HepG2 (cell line): Measurements from ENCODE around the gene USP2. TPM values are rescaled to one million over a fixed set of nuclear protein-coding genes. Genes with fewer than 3 reads are reported as not detected.

Experiments used
- GATAD2A ChIP-seq: IDR thresholded peaks from 2 replicates; pipeline ENCODE4 v1.6.1; 2016
- HCFC1 ChIP-seq: fragments of 150-350 bp; IDR thresholded peaks from 2 replicates; pipeline ENCODE4 v1.6.1; 2014; ENCODE audit warnings: low read depth, low read length
- MTA3 ChIP-seq: sonication (generic); formaldehyde crosslinking; IDR thresholded peaks from 2 replicates; pipeline ENCODE4 v1.4.0; 2020; ENCODE audit warnings: missing genetic modification reagents
- MXD4 ChIP-seq: IDR thresholded peaks from 2 replicates; pipeline ENCODE4 v1.6.1; 2016; ENCODE audit warnings: mild to moderate bottlenecking, missing biosample characterization, missing genetic modification reagents
- SIN3B ChIP-seq: fragments of 150-350 bp; IDR thresholded peaks from 2 replicates; pipeline ENCODE4 v1.6.1; 2014; ENCODE audit warnings: low read length
- SOX5 ChIP-seq: IDR thresholded peaks from 2 replicates; pipeline ENCODE4 v1.6.1; 2016; ENCODE audit warnings: borderline replicate concordance
- ZBTB7A ChIP-seq: sonication (generic); formaldehyde crosslinking; IDR thresholded peaks from 2 replicates; pipeline ENCODE4 v1.8.0; 2022; ENCODE audit warnings: mild to moderate bottlenecking, missing genetic modification reagents
- ZBTB7B ChIP-seq: sonication (generic); formaldehyde crosslinking; IDR thresholded peaks from 2 replicates; pipeline ENCODE4 v1.4.0; 2020; ENCODE audit warnings: missing genetic modification reagents
- ZNF432 ChIP-seq: sonication (generic); formaldehyde crosslinking; IDR thresholded peaks from 2 replicates; pipeline ENCODE4 v1.5.0; 2020; ENCODE audit warnings: missing genetic modification reagents, mild to moderate bottlenecking, borderline replicate concordance
- polyA plus RNA-seq, 8 experiments: library from polyadenylated mRNA; depleted of rRNA in 3 of 8; stranded (reverse) in 7 of 8; unstranded in 1 of 8; fragments of >200 nt; fragmentation: Illumina TruSeq in 4 of 8; extraction: Trizol in 4 of 8; gene quantifications; 2 replicates each; pipeline versions ENCODE4 v1.2.1 to v1.2.3, GENCODE V29; 2011 to 2016; ENCODE audit warnings: low read depth in 4 of 8, missing spikeins in 1 of 8, mixed read lengths in 1 of 8; ENCODE audit not compliant: insufficient read depth in 1 of 8
- total RNA-seq, 5 experiments: library from RNA; depleted of rRNA; stranded (reverse); fragments of >200 nt; fragmentation: Illumina TruSeq; extraction: Trizol; gene quantifications; 2 replicates each; pipeline ENCODE4 v1.2.3, GENCODE V29; 2016; ENCODE audit warnings: low read depth in 1 of 5
- TF ChIP-seq, protein P1 (sequence below): sonication (generic); formaldehyde crosslinking; IDR thresholded peaks from 2 replicates; pipeline ENCODE4 v1.5.0; 2020; ENCODE audit warnings: mild to moderate bottlenecking, missing genetic modification reagents, borderline replicate concordance
- TF ChIP-seq, protein P2 (sequence below): sonication (generic); formaldehyde crosslinking; IDR thresholded peaks from 2 replicates; pipeline ENCODE4 v1.8.0; 2022; ENCODE audit warnings: low read depth, missing genetic modification reagents
- TF ChIP-seq, protein P3 (sequence below): sonication (generic); formaldehyde crosslinking; IDR thresholded peaks from 2 replicates; pipeline ENCODE4 v1.4.0; 2020; ENCODE audit warnings: low read depth, mild to moderate bottlenecking, missing genetic modification reagents
- TF ChIP-seq, protein P4 (sequence below): sonication (generic); formaldehyde crosslinking; conservative IDR thresholded peaks from 2 replicates; pipeline ENCODE4 v1.4.0; 2020; ENCODE audit warnings: missing genetic modification reagents
- TF ChIP-seq, protein P5 (sequence below): sonication (generic); formaldehyde crosslinking; IDR thresholded peaks from 2 replicates; pipeline ENCODE4 v1.4.0; 2020; ENCODE audit warnings: mild to moderate bottlenecking, missing genetic modification reagents, borderline replicate concordance
- TF ChIP-seq, protein P6 (sequence below): IDR thresholded peaks from 2 replicates; pipeline ENCODE4 v1.6.1; 2012; ENCODE audit warnings: inconsistent platforms

Gene USP2
- total and polyA plus RNA-seq, 2 of the 13 experiments (the other 11 are each of a cell fraction or from before 2014, with no cell fraction given): 2.5 to 6.0 TPM

DNA sequence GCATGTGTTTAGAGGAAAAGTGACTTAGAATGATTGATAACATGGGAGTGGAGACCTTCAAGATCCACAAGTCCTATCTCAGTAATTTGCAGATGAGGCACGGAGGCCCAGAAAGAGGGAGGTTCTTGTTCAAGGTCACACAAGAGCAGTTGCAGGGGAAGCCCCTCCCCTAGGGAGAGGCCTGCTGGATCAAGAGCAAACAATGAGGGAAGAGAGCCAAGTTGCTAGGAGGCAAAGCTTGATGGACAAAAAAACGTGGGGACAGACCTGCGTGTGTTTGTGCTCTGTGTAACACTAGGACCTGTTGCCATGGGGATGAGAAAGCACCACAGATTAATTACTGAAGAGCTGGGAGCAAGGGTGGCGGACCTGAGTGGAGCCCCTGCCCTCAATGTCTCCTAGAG, 28.6 kb downstream of the USP2 start (continued):
- TF ChIP-seq, protein P1, sequence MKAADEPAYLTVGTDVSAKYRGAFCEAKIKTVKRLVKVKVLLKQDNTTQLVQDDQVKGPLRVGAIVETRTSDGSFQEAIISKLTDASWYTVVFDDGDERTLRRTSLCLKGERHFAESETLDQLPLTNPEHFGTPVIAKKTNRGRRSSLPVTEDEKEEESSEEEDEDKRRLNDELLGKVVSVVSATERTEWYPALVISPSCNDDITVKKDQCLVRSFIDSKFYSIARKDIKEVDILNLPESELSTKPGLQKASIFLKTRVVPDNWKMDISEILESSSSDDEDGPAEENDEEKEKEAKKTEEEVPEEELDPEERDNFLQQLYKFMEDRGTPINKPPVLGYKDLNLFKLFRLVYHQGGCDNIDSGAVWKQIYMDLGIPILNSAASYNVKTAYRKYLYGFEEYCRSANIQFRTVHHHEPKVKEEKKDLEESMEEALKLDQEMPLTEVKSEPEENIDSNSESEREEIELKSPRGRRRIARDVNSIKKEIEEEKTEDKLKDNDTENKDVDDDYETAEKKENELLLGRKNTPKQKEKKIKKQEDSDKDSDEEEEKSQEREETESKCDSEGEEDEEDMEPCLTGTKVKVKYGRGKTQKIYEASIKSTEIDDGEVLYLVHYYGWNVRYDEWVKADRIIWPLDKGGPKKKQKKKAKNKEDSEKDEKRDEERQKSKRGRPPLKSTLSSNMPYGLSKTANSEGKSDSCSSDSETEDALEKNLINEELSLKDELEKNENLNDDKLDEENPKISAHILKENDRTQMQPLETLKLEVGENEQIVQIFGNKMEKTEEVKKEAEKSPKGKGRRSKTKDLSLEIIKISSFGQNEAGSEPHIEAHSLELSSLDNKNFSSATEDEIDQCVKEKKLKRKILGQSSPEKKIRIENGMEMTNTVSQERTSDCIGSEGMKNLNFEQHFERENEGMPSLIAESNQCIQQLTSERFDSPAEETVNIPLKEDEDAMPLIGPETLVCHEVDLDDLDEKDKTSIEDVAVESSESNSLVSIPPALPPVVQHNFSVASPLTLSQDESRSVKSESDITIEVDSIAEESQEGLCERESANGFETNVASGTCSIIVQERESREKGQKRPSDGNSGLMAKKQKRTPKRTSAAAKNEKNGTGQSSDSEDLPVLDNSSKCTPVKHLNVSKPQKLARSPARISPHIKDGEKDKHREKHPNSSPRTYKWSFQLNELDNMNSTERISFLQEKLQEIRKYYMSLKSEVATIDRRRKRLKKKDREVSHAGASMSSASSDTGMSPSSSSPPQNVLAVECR: peak; percentile 44; the same call in 1 of the 2 replicates
- TF ChIP-seq, protein P2, sequence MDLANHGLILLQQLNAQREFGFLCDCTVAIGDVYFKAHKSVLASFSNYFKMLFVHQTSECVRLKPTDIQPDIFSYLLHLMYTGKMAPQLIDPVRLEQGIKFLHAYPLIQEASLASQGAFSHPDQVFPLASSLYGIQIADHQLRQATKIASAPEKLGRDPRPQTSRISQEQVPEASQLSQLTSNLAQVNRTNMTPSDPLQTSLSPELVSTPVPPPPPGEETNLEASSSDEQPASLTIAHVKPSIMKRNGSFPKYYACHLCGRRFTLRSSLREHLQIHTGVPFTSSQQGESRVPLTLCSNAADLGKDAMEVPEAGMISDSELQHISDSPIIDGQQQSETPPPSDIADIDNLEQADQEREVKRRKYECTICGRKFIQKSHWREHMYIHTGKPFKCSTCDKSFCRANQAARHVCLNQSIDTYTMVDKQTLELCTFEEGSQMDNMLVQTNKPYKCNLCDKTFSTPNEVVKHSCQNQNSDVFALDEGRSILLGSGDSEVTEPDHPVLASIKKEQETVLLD (CRISPR knock-in tag): no peak
- TF ChIP-seq, protein P3, sequence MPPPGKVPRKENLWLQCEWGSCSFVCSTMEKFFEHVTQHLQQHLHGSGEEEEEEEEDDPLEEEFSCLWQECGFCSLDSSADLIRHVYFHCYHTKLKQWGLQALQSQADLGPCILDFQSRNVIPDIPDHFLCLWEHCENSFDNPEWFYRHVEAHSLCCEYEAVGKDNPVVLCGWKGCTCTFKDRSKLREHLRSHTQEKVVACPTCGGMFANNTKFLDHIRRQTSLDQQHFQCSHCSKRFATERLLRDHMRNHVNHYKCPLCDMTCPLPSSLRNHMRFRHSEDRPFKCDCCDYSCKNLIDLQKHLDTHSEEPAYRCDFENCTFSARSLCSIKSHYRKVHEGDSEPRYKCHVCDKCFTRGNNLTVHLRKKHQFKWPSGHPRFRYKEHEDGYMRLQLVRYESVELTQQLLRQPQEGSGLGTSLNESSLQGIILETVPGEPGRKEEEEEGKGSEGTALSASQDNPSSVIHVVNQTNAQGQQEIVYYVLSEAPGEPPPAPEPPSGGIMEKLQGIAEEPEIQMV (CRISPR knock-in tag): peak; percentile 98
- TF ChIP-seq ZBTB7B (CRISPR knock-in tag) (0 out of 2 replicates have a peak, but pooled peaks have one; percentile 22), SOX5 (CRISPR knock-in tag) (peak; percentile 87), ZNF432 (CRISPR knock-in tag) (no peak), ZBTB7A (CRISPR knock-in tag) (no peak), SIN3B (no peak), MTA3 (CRISPR knock-in tag) (no peak), HCFC1 (no peak), MXD4 (CRISPR knock-in tag) (0 out of 2 replicates have a peak, but pooled peaks have one; percentile 56), GATAD2A (peak; percentile 82)
- TF ChIP-seq, protein P4, sequence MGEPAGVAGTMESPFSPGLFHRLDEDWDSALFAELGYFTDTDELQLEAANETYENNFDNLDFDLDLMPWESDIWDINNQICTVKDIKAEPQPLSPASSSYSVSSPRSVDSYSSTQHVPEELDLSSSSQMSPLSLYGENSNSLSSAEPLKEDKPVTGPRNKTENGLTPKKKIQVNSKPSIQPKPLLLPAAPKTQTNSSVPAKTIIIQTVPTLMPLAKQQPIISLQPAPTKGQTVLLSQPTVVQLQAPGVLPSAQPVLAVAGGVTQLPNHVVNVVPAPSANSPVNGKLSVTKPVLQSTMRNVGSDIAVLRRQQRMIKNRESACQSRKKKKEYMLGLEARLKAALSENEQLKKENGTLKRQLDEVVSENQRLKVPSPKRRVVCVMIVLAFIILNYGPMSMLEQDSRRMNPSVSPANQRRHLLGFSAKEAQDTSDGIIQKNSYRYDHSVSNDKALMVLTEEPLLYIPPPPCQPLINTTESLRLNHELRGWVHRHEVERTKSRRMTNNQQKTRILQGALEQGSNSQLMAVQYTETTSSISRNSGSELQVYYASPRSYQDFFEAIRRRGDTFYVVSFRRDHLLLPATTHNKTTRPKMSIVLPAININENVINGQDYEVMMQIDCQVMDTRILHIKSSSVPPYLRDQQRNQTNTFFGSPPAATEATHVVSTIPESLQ (CRISPR knock-in tag): no peak
- TF ChIP-seq, protein P5, sequence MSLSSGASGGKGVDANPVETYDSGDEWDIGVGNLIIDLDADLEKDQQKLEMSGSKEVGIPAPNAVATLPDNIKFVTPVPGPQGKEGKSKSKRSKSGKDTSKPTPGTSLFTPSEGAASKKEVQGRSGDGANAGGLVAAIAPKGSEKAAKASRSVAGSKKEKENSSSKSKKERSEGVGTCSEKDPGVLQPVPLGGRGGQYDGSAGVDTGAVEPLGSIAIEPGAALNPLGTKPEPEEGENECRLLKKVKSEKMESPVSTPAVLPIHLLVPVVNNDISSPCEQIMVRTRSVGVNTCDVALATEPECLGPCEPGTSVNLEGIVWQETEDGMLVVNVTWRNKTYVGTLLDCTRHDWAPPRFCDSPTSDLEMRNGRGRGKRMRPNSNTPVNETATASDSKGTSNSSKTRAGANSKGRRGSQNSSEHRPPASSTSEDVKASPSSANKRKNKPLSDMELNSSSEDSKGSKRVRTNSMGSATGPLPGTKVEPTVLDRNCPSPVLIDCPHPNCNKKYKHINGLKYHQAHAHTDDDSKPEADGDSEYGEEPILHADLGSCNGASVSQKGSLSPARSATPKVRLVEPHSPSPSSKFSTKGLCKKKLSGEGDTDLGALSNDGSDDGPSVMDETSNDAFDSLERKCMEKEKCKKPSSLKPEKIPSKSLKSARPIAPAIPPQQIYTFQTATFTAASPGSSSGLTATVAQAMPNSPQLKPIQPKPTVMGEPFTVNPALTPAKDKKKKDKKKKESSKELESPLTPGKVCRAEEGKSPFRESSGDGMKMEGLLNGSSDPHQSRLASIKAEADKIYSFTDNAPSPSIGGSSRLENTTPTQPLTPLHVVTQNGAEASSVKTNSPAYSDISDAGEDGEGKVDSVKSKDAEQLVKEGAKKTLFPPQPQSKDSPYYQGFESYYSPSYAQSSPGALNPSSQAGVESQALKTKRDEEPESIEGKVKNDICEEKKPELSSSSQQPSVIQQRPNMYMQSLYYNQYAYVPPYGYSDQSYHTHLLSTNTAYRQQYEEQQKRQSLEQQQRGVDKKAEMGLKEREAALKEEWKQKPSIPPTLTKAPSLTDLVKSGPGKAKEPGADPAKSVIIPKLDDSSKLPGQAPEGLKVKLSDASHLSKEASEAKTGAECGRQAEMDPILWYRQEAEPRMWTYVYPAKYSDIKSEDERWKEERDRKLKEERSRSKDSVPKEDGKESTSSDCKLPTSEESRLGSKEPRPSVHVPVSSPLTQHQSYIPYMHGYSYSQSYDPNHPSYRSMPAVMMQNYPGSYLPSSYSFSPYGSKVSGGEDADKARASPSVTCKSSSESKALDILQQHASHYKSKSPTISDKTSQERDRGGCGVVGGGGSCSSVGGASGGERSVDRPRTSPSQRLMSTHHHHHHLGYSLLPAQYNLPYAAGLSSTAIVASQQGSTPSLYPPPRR (CRISPR knock-in tag): peak; percentile 52; the same call in 1 of the 2 replicates
- TF ChIP-seq, protein P6, sequence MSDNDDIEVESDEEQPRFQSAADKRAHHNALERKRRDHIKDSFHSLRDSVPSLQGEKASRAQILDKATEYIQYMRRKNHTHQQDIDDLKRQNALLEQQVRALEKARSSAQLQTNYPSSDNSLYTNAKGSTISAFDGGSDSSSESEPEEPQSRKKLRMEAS: peak; percentile 49
